Measurements from ENCODE around the gene WASL.

The WASL gene

DNA sequence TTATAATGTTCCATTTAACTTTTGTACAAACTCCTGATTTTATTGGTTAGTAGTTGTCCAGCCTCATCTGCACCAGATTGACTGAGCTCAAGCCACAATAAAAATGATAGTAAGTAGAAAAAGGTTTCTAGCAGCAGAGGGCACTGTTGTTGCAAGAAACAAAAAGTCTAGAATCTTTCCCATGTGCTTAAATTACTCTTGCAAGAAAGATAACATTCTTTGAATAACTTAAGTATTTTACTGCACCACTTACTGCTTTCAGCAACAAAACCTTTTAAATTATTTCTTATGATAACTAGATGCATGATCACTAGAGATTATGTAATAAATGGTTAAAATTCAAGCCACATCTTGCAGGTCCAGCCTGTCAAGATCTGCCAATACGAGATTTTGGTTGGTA, 66.1 kb downstream of the WASL start:
- DNase-seq: peak; percentile 24

- DNase-seq: no peak
These were observed 67.2 kb downstream of the WASL start for GRCh38 chr7:123681561-123681960.

DNA sequence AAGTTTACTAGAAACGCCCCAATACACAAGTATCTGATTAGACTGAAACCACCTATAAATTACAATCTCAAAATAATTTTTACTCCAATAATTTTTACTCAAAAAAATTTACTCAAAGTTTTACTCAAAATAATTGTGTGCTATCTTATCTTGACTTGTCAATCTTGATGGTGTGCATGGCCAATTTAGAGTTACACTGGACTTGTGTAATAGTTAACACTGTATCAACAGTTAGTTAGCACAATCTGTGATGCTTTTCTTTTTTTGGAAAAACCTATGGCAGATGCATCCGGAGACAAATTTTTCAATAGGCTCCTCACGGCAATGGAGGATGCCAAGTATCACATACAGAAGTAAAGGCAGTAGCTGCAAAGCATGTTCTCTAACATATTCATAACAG, 68.2 kb downstream of the WASL start:
- no peak for DNase-seq

- DNase-seq: no peak
These were observed 69.2 kb downstream of the WASL start for GRCh38 chr7:123679614-123680013.

DNA sequence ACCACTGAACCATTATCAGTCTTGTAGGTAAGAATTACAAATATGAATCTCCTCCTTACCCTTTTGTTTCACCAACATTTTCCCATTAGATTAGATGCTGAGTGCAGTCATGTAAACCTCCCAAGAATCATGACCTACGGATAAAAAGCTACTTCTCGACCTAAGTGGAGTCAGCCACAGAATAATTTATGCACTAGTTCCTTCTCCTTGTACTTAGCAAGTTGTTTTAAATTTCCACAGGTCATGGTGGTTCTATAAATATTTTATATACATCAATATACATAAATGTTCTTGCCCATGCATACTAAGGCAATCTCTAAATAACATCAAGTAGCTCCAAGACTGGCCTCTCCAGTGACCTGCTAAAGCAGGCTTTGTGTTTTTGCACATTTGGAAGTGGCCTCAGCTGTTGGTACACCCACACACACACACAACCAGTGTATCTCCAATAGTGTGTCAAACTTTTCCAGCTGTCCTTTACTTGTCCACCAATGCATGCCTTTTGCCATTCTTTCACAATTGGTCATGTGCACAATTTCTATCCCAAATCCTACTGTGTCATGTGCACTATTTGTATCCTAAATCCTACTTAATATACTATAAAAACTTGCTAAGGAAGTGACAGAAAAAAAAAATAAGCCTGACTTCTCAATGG, 71.6 kb downstream of the WASL start:
- no peak for DNase-seq

DNA sequence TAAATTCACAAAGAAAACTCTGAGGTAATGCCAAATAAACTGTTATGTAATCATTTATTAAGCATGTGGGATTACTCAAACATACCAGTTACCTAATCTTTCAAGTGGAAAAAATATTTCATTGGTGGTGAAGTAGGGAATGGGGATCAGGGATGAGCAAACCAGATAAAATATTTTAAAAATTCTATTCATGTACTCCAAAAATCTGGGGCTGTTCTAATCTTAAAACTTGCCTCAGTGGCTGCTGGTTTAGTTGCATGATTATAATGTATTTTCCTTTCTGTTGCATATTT, 73.7 kb downstream of the WASL start:
- no peak for DNase-seq

- no peak for DNase-seq
These were observed 74.2 kb downstream of the WASL start for GRCh38 chr7:123674399-123675180.

GRCh38 chr7:123673752-123674398, 74.9 kb downstream of the WASL start:
- DNase-seq: no peak

DNA sequence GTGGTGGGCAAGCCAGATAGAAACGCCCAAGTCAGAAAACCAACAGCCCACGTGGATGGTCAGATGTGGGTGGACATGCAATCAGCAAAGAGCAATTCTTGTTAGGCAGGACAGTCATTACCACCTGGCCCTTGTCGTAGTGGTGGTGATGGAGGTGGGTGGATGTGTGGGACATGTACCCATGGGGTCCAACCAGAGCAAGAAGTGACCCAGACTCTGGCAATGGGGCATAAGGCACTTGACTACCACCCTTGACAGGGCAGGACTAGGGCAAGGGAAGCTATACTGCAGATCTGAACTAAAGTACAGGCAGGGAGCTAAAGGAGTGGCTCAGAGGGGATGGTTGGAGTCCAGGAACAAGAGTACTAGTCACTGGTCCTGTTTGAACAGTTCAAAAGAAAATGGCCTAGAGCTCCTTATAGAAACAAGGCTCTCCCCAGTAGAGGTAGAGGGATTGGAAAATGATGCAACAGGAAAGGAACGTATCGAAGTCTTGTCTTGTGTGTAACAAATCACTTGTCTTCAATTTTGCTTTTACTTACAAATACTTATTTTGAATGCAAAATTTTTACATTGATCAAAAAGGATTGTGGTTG, 75.6 kb downstream of the WASL start:
- no peak for DNase-seq

DNA sequence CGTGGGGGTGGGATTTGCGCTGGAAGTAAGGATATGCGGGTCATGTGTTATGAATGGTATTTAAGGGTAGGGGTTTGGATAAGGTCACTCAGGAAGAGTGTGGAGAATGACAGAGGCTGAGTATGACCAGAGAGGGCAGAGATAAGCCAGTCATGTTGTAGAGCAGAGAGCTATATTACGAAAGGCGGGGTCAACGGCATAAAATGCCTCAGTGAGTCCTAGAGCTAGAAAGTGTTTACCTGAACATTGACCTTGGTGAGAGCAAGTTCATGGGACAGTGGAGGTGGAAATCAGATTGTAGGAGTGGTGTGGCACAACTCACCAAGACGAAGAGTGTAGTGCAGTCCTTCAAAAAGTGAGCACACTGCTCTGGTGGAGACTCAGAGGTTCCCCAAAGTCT, 79.3 kb downstream of the WASL start:
- no peak for DNase-seq

DNA sequence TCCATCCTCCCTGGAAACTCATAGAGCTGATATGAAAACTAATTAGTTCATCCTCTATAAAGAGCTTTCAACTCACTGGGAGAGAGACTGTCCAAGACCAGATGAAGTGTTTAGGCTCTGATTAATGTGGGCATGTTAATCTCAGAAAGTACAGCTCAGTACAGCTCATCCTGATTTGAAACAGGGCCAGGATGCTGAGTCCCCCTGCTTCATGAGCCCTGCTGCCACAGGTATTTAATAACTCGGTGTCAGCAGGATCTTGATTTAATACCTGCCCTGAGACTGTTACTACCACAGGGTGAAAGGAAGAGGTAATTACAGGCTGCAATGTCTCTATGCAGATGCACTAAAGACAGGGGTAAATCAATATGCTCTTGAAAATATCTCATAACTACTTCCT, 82.3 kb downstream of the WASL start:
- no peak for DNase-seq

GRCh38 chr7:123665896-123666295, 82.9 kb downstream of the WASL start:
- no peak for DNase-seq

- no peak for DNase-seq
These were observed 83.6 kb downstream of the WASL start for GRCh38 chr7:123665157-123665556.

DNA sequence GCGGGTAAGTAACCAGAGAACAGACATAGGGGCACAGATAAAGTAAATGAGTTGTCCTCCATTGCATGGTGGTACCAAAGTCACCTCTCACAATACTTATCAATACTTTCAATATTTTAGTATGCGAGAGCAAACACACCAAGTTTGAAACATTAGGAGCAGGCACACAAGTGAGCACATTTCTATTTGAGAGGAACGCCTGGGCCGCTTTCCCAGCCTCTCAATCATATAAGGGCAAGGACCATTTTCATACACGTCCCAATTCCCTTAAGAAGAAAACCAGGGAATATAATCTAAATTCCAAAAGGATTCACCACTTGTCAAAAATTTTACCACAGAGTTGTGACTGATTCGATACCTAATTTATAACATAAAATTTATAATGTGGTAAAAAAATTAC, 85.6 kb downstream of the WASL start:
- no peak for DNase-seq

DNA sequence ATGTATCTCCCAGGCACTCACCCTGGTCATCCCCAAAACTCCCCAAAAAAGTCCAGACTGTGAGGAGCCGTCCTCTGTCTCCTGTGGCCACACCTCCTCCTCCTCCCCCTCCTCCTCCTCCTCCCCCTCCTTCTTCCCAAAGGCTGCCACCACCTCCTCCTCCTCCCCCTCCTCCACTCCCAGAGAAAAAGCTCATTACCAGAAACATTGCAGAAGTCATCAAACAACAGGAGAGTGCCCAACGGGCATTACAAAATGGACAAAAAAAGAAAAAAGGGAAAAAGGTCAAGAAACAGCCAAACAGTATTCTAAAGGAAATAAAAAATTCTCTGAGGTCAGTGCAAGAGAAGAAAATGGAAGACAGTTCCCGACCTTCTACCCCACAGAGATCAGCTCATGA, 86.0 kb downstream of the WASL start:
- no peak for DNase-seq

- no peak for DNase-seq
These were observed 86.5 kb downstream of the WASL start for GRCh38 chr7:123662293-123662692.

GRCh38 chr7:123661765-123662164, 87.0 kb downstream of the WASL start:
- DNase-seq: no peak

- no peak for DNase-seq
These were observed 88.1 kb downstream of the WASL start for GRCh38 chr7:123660514-123661354.

GRCh38 chr7:123658023-123658422, 90.8 kb downstream of the WASL start:
- DNase-seq: no peak

- no peak for DNase-seq
These were observed 91.5 kb downstream of the WASL start for GRCh38 chr7:123657304-123657685.

- no peak for DNase-seq
These were observed 92.1 kb downstream of the WASL start for GRCh38 chr7:123656544-123657303.

DNA sequence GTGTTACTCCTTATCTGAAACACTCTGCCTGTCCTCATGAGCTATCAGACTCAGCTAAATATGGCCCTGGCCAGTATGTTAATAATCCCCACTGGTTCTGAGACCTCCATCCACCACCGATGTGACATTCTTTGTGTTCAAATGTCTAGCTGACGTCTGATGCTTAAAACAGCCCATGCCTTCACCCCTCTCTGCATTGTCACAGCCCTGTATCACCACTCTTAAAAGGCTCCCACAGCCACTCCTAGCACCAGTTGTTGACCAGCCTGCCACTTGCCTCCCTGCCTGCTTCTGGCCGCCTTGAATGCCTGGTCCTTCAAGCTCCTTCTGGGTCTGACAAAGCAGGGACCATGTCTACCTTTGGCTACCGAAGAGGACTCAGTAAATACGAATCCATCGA, 93.2 kb downstream of the WASL start, which contains the start of gene LMOD2:
TSS of gene LMOD2 (plus strand) at position 253 of the 400 bp plus-strand sequence. CDS start at position 351, 98 bp downstream.
- DNase-seq: no peak
